Anterior cingulate cortex (tissue), 58 donors: Measurements from ENCODE around the gene BCAS1.

Experiments used
- DNase-seq, 58 donors: peaks; one replicate each; lab custom pipeline; 2025; lab: John Stamatoyannopoulos, UW

BCAS1 gene

DNA sequence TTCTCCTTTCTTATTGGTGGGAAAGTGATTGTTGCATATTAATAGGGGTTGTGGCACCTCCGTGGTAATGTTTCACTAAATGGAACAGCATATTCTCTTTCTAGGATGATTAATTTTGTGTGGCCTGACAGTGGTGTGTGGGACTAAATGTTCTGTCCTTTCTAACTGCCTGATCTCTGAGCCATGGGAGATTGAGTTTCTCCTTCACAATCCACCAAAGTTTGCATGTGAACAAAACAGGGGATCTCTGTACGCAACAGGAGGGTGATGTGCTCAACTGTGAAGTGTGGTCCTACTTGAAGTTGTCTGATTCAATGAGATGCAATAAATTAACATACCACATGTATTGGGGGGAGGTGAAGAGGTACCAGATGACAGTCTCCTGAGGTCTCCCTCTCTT lies 19.3 kb downstream of the BCAS1 start:
- DNase-seq, result no peak

GRCh38 chr20:54048891-54049545 lies 21.4 kb downstream of the BCAS1 start:
- DNase-seq, result no peak

- no peak for DNase-seq
These were observed 21.9 kb downstream of the BCAS1 start for GRCh38 chr20:54048481-54048880.

- no peak for DNase-seq
These were observed 22.7 kb downstream of the BCAS1 start for GRCh38 chr20:54047720-54048119.

GRCh38 chr20:54047048-54047447 lies 23.3 kb downstream of the BCAS1 start:
- DNase-seq, result no peak

DNA sequence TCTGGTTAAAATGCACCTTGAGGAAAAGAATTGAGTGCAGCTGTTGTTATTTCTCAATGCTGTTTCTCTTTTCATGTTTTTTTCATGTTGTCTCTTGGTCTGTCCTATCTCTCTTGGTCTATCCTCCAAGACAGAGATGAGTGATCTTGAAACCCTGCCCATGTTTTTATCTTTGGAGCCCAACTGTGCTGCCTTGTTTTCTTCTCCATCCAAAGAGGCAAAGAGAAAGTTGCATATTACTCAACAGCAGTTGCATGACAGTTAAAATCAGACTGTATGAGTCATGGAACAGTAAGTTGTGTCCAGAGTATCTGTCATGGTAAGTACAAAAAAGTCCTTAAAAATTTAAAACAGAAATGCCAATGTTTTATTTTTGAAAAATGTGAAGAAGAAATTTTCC lies 26.2 kb downstream of the BCAS1 start:
- DNase-seq, result peak in 3 of 58 donors; percentile 6 to 30 (median 19)

- DNase-seq, result peak in 5 of 58 donors; percentile 4 to 19 (median 6)
These were observed 27.1 kb downstream of the BCAS1 start for GRCh38 chr20:54043076-54043967.

DNA sequence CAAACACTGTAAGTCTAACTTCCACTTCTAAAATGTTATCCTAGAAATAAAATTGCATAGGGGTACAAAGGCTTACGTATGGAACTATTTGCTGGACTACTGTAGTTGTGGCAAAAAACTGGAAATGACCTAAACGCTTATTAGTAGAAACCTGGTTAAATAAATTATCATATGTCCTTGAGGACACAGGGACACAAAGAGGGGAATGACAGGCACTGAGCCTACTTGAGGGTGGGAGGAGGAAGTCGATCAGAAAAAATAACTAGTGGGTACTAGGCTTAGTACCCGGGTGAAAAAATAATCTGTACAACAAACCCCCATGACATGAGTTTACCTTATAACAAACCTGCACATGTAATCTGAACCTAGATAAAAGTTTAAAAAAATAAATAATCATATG lies 28.4 kb downstream of the BCAS1 start:
- no peak for DNase-seq

GRCh38 chr20:54041336-54041735 lies 29.1 kb downstream of the BCAS1 start:
- DNase-seq, result no peak

DNA sequence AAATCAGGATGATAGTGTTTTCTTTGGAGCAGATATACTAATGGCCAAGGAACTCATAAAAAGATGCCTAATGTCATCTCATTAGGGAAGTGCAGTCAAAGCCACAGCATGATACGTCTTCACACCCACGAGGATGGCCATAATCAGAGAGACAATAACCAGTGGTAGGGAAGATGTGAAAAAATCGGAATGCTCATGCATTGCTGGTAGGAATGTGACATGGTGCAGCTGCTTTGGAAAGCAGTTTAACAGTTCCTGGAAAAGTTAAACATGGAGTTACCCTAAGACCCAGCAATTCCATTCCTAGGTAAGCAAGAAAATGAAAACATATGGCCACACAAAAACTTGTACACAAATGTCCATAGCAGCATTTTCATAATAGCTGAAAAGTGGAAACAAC lies 29.9 kb downstream of the BCAS1 start:
- no peak for DNase-seq

- DNase-seq, result no peak
These were observed 31.4 kb downstream of the BCAS1 start for GRCh38 chr20:54038961-54039360.

DNA sequence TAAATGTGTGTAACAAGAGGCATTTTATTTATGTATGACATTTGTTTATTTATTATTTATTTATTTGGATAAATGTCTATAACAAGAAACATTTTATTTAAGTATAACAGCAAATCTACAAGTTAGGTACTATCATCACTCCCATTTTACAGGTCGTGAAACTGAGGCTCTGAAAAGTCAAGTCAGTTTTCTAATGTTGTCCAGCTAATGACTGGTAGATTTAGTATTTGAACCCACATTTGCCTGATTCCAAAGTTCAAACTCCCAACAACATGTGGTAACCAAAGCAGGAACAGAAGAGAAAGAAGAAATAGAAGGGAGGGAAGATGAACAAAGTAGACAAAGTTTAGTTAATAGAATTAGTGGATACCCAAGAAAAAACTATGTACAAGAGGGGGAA lies 32.9 kb downstream of the BCAS1 start:
- DNase-seq, result no peak

DNA sequence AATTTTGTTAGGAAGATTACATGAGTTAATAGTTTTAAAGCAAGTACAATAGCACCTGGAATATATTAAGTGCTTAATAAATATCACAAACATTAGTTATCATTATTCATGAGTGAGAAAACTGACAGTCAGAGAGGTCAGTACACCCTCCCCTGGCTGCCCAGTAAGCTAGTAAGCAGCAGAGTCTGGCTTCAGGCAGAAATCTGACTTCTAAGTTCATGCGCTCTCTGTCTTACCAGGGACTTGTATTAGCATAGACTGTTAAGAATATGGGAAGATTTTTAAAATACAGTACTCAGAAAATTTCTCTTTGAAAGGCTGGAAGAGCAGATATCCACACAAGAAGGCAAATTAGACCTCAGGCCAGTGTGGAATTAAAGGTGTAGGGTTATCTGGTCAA lies 40.8 kb downstream of the BCAS1 start:
- DNase-seq, result no peak

DNA sequence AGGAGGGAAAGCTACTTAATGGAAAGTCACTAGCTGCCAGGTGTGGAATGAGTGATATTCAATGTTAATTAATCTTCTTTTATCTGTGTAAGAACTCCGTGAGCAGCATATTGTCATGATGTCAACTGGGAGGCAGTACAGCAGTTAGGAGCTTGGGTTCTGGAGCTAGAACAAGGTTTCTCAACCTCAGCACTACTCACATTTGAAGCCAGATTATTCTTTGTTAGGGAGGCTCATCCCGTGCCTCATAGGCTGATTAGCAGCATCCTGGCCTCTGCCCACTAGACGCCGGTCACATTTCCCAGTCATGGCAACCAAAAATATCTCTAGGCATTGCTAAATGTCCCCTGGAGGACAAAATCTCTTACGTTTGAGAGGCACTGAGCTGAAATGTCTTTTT lies 41.2 kb downstream of the BCAS1 start:
- peak in 3 of 58 donors; percentile 12 to 64 (median 49) for DNase-seq

DNA sequence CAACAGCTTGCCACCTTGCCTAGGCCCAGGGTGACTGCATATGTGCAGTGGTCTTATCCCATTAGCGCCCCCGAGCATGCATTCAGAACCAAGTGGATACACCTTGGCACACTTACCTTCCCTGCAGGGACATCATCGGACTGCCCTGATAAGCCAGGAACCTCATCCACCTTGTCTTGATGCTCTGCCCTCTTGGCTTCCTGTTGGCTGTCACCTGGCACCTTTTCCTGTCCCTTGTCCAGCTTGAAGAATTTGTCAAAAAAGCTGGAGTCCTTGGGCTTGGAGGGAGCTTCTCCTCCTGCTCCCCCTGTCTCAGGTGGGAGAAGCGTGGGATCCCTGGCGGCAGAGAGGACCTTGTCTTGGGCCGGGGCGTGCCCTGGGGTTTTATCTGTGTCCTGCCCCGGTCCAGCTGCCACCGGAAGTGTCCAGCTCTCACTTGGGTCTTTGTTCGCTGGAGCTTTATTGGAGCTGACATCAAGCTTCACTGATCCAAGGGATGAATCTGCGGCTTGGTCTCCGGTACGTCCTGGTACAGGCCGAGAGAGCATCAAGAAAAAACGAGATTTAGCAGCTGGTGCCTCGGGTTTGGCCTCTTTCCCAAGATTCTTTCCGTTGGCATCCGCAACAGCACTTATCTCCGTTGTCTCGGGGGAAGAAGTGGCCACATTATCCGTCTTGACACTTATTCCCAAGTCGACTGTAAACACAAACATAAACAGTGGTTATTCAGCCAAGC lies 42.0 kb downstream of the BCAS1 start:
- peak in 51 of 58 donors; percentile 5 to 88 (median 60) for DNase-seq

GRCh38 chr20:54027704-54028103 lies 42.7 kb downstream of the BCAS1 start:
- DNase-seq, result no peak

DNA sequence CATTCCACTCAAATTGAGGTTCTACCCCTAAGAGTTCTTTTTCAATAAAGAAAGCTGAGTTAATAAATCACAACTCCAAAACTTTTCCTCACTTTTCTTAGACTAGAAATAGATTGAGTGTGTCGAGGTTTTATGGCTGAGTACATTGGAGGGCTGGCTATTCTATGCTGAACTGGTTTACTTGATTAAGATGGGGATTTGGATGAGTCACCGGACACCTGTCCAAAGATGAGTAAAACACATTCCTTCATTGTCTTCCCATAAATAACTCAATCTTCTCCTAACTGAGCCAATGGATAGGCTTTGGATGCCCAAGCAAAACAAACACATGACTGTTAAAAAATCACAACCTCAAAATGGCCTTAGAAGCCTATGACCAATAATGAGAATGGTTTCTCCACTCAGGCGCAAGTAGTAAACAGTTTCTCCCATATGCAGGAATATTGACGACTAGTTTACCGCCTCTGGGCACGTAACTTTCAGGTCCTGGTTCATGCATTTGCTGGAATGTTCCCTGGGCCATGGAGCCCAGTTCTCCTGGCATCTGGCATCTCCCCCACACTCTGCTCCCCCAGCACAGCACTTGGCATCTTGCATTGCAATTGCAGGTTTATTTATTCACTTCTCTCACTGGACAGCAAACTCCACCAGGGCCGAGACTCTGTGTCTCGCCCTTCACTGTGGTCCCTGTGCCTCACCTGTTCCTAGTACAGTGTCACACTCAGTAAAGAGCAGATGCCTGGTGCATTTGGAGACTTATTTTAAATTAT lies 43.9 kb downstream of the BCAS1 start:
- DNase-seq, result peak in 11 of 58 donors; percentile 4 to 43 (median 13)

DNA sequence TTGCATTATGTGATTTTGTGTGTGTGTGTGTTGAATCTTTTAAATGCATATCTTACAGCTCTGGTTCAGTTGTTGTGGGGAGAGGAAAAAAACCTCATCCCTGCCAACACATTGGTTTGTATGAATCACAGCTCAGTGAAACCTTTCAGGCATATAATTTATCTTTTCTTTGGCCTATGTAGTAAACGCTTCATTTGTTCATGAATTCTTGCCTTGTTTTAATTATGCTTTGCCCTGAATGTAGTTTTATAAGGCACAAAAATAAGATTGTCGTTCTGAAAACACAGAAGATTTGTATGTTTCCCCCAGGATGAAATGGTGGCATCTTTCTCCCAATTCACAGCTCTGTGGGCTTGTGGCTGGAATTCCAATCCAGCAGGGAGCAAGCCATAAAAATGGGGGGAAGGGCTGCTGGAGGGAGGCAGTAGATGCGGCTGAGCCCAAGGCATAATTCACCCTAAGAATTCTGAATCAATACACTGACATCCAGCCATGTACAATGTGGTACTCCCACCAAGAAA lies 45.1 kb downstream of the BCAS1 start:
- peak in 10 of 58 donors; percentile 1 to 35 (median 10) for DNase-seq

DNA sequence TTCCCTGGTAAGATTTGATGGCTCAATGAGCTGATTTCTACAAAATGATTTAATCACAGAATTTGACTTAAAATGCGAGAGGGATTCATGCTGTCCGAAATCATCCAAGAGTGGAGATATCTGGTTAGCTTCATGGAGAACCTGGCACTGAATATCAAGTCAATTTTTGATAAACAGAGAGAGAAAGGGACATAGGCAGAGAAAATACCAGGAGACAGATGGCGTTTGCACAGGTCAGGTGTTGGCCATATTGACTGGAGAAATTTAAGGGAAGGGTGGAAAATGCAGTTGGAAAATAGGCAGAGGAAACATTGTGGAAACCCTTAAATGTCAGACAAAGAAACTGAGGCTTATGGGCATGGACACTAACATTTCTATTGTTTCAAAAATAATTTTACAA lies 47.0 kb downstream of the BCAS1 start:
- DNase-seq, result no peak
